Right lobe of liver (tissue), 6 donors: ENCODE data around the gene KIAA1671. TPM values are rescaled to one million over a fixed set of nuclear protein-coding genes. Genes with fewer than 3 reads are reported as not detected.

Experiments used
- ATAC-seq, 4 donors: fragments of 200-7000 bp; cut with Tn5 transposase; one replicate each; pipeline ENCODE4 v1.9.1; 2020; ENCODE audit warnings: mild to moderate bottlenecking in 4 of 4, moderate library complexity in 4 of 4
- DNase-seq, 3 donors: peaks; one replicate each; pipeline ENCODE4 v3.0.0-alpha.2; 2020
- H3K27ac ChIP-seq, 3 donors: fragments of 200-600 bp; one replicate each; pipeline ENCODE4 v1.8.0; 2022
- H3K27me3 ChIP-seq, 2 donors: fragments of 200-600 bp; one replicate each; pipeline ENCODE4 v1.8.0; 2022
- H3K36me3 ChIP-seq, 4 donors: fragments of 200-600 bp; sonication (generic) in 1 of 4; one replicate each; pipeline versions ENCODE4 v1.5.1 to v1.8.0; 2017 to 2022; ENCODE audit warnings: control low read depth in 1 of 4
- H3K4me1 ChIP-seq, 4 donors: fragments of 200-600 bp; sonication (generic) in 1 of 4; one replicate each; pipeline versions ENCODE4 v1.5.1 to v1.8.0; 2017 to 2022; ENCODE audit warnings: control low read depth in 1 of 4
- H3K4me3 ChIP-seq, 3 donors: fragments of 200-600 bp; one replicate each; pipeline ENCODE4 v1.8.0; 2022
- H3K9me3 ChIP-seq, 4 donors: fragments of 200-600 bp; sonication (generic) in 1 of 4; one replicate each; pipeline versions ENCODE4 v1.5.1 to v1.8.0; 2017 to 2022; ENCODE audit warnings: control low read depth in 1 of 4
- CTCF ChIP-seq, 4 donors: fragments of 200-600 bp in 3 of 4; fragments of 450-650 bp in 1 of 4; IDR thresholded peaks; one replicate each; pipeline versions ENCODE4 v1.5.1 to v1.8.0; 2016 to 2022; ENCODE audit warnings: antibody characterized with exemption in 4 of 4, mild to moderate bottlenecking in 2 of 4
- POLR2A ChIP-seq: fragments of 450-650 bp; IDR thresholded peaks from one replicate; pipeline ENCODE4 v1.6.1; 2017; ENCODE audit warnings: antibody characterized with exemption, mild to moderate bottlenecking
- WGBS: methylation state at CpG from one replicate; pipeline ENCODE4 v1.1.6; 2018; ENCODE audit warnings: low coverage, low lambda C conversion rate; ENCODE audit not compliant: insufficient coverage; ENCODE audit errors: missing lambda C conversion rate; 5-methylcytosine and 5-hydroxymethylcytosine counted together
- intact Hi-C, 2 donors: fragments of 100-400 bp; cut with DNase I; formaldehyde crosslinking; loops; one replicate each; pipeline versions ENCODE4 v1.11.2 to v1.14.1; 2022
- total RNA-seq, 6 experiments: library from RNA; depleted of rRNA in 2 of 6; stranded (reverse); fragments of >200 nt in 2 of 6; fragmentation: NEBNext Ultra II Directional in 3 of 6; extraction: Animal tissue kit (Norgen Biotek cat#: 25700) in 3 of 6; gene quantifications; one replicate each; pipeline versions ENCODE4 v1.1.0 to v1.2.4, GENCODE V29; 2016 to 2023
- donor health status: DM: no; HTN: yes; CAD: no.
- donor health status: DM: no; HTN: no; CAD: no.
- donor health status: DM: no; HTN: no; CAD: no.
- donor health status: DM: no; HTN: yes; CAD: no.
- donor health status: DM: no; HTN: yes; CAD: no.

The KIAA1671 gene
- total RNA-seq, 6 experiments from 2014 or later = 31.1 to 56.6 (median 39.2) TPM

- Histone ChIP-seq H3K36me3 (no peaks in the 10 kb centered on the region), H3K27me3 (no peaks in the 10 kb centered on the region), H3K9me3 (no peaks in the 10 kb centered on the region), H3K4me1 (no peaks in the 10 kb centered on the region), H3K4me3 (no peak overlapping the region), H3K27ac (no peak overlapping the region)
- WGBS = 65% methylated on average over 3 of the region's 3 CpGs
- ATAC-seq (no peak), DNase-seq (no peak)
- intact Hi-C loops = no loop called here
- no peak for TF ChIP-seq POLR2A
- TF ChIP-seq CTCF (IDR thresholded peaks at IDR 0.05) = no peak
These were observed 260.7 kb downstream of the KIAA1671 start for GRCh38 chr22:25213221-25213620.

- Histone ChIP-seq H3K27ac (no peak overlapping the region), H3K36me3 (no peaks in the 10 kb centered on the region), H3K4me3 (no peak overlapping the region), H3K27me3 (no peaks in the 10 kb centered on the region), H3K4me1 (no peaks in the 10 kb centered on the region), H3K9me3 (no peaks in the 10 kb centered on the region)
- no CpG with 5 or more reads among the region's 2 CpGs for WGBS
- no peak for DNase-seq
- TF ChIP-seq CTCF (IDR thresholded peaks at IDR 0.05) = no peak
- no peak for TF ChIP-seq POLR2A
- ATAC-seq = no peak
- intact Hi-C loops = no loop called here
These were observed 263.7 kb downstream of the KIAA1671 start for GRCh38 chr22:25216230-25216629.

- no peak for DNase-seq
These were observed 266.7 kb downstream of the KIAA1671 start, which contains the start of gene CRYBB2 for GRCh38 chr22:25219211-25219689. CRYBB2 (plus strand) TSS chr22:25219639; CDS start chr22:25221430, 1,791 bp downstream.

GRCh38 chr22:25219948-25220442 lies 267.5 kb downstream of the KIAA1671 start:
- no peak overlapping the region for H3K27ac ChIP-seq
- ATAC-seq (no peak), DNase-seq (no peak)
- no peak overlapping the region for H3K4me3 ChIP-seq
- intact Hi-C loops = no loop called here
- H3K4me1 ChIP-seq = no peaks in the 10 kb centered on the region
- no peaks in the 10 kb centered on the region for H3K9me3 ChIP-seq
- TF ChIP-seq POLR2A (no peak), CTCF (IDR thresholded peaks at IDR 0.05) (no peak)
- H3K27me3 ChIP-seq = no peaks in the 10 kb centered on the region
- H3K36me3 ChIP-seq = no peaks in the 10 kb centered on the region
- 47% methylated on average over 4 of the region's 4 CpGs for WGBS

More at GRCh38 chr22:25219211-25219689, 266.7 kb downstream of the KIAA1671 start, which contains the start of gene CRYBB2:
- no peak for ATAC-seq
- Histone ChIP-seq H3K27ac (no peak within 1 kb of the TSS), H3K4me1 (no peaks in the 10 kb centered on the region), H3K27me3 (no peaks in the 10 kb centered on the region), H3K36me3 (no peaks in the 10 kb centered on the region), H3K9me3 (no peaks in the 10 kb centered on the region), H3K4me3 (no peak within 1 kb of the TSS)
- 66% methylated on average over 5 of the region's 19 CpGs for WGBS
- TF ChIP-seq CTCF (IDR thresholded peaks at IDR 0.05) = no peak
- no peak for TF ChIP-seq POLR2A
- intact Hi-C loops = no loop called here
